Smooth muscle cell (in vitro differentiated cells): ENCODE data around the gene TRIM14. TPM values are rescaled to one million over a fixed set of nuclear protein-coding genes. Genes with fewer than 3 reads are reported as not detected.
"Not testable (repeated sequence)": the region's sequence is repeated elsewhere in the genome, so short reads cannot be mapped to it uniquely, and the experiment has no call there.

Experiments used
- DNase-seq: peaks from one replicate; lab custom pipeline; 2025; ENCODE audit not compliant: unreplicated experiment; lab: John Stamatoyannopoulos, UW
- H2AFZ ChIP-seq: fragments of 200-600 bp; sonication (generic); 2 replicates; pipeline ENCODE4 v1.6.0; 2016; ENCODE audit warnings: antibody characterized with exemption, low read depth, mild to moderate bottlenecking
- H3F3A ChIP-seq: fragments of 200-600 bp; sonication (generic); 2 replicates; pipeline ENCODE4 v1.6.0; 2017; ENCODE audit warnings: antibody characterized with exemption, low read depth
- H3K27ac ChIP-seq: fragments of 200-600 bp; sonication (generic); 2 replicates; pipeline ENCODE4 v1.5.1; 2016; ENCODE audit warnings: low read depth, mild to moderate bottlenecking
- H3K27me3 ChIP-seq: fragments of 200-600 bp; sonication (generic); 2 replicates; pipeline ENCODE4 v1.6.1; 2016; ENCODE audit warnings: low read depth, mild to moderate bottlenecking
- H3K36me3 ChIP-seq: fragments of 200-600 bp; sonication (generic); 2 replicates; pipeline ENCODE4 v1.5.1; 2016; ENCODE audit warnings: low read depth
- H3K4me1 ChIP-seq: fragments of 200-600 bp; sonication (generic); 2 replicates; pipeline ENCODE4 v1.5.1; 2016; ENCODE audit warnings: low read depth
- H3K4me2 ChIP-seq: fragments of 200-600 bp; sonication (generic); 2 replicates; pipeline ENCODE4 v1.6.0; 2016; ENCODE audit warnings: mild to moderate bottlenecking
- H3K4me3 ChIP-seq: fragments of 200-600 bp; sonication (generic); 2 replicates; pipeline ENCODE4 v1.5.1; 2016; ENCODE audit warnings: mild to moderate bottlenecking
- H3K79me2 ChIP-seq: fragments of 200-600 bp; sonication (generic); 2 replicates; pipeline ENCODE4 v1.6.0; 2016; ENCODE audit warnings: low read depth, mild to moderate bottlenecking
- H3K9ac ChIP-seq: fragments of 200-600 bp; sonication (generic); 2 replicates; pipeline ENCODE4 v1.6.0; 2016; ENCODE audit warnings: low read depth
- H3K9me3 ChIP-seq: fragments of 200-600 bp; sonication (generic); replicated peaks from 2 replicates; pipeline ENCODE4 v1.5.1; 2016; ENCODE audit warnings: low read depth
- H4K20me1 ChIP-seq: fragments of 200-600 bp; sonication (generic); 2 replicates; pipeline ENCODE4 v1.6.0; 2016; ENCODE audit warnings: low read depth
- WGBS: methylation state at CpG from one replicate; pipeline ENCODE4 v1.1.7; 2016; ENCODE audit warnings: low lambda C conversion rate; 5-methylcytosine and 5-hydroxymethylcytosine counted together
- polyA plus RNA-seq: library from polyadenylated mRNA; unstranded; fragments of >200 nt; fragmentation: Nextera tagmentation; extraction: Ambion mirVana; gene quantifications from 2 replicates; pipeline ENCODE4 v1.2.1, GENCODE V29; 2016
- total RNA-seq: library from RNA; depleted of rRNA; stranded (reverse); fragments of >200 nt; gene quantifications from 2 replicates; pipeline ENCODE4 v1.2.3, GENCODE V29; 2014
- TF ChIP-seq, protein P1 (sequence below): fragments of 200-600 bp; sonication (generic); IDR thresholded peaks from 2 replicates; pipeline ENCODE4 v1.5.1; 2017; ENCODE audit warnings: borderline replicate concordance, mild to moderate bottlenecking, antibody characterized with exemption; ENCODE audit not compliant: insufficient read depth, poor library complexity, severe bottlenecking

TRIM14 gene
- total and polyA plus RNA-seq, 2 experiments from 2014 or later, result 1.2 to 2.5 TPM

DNA sequence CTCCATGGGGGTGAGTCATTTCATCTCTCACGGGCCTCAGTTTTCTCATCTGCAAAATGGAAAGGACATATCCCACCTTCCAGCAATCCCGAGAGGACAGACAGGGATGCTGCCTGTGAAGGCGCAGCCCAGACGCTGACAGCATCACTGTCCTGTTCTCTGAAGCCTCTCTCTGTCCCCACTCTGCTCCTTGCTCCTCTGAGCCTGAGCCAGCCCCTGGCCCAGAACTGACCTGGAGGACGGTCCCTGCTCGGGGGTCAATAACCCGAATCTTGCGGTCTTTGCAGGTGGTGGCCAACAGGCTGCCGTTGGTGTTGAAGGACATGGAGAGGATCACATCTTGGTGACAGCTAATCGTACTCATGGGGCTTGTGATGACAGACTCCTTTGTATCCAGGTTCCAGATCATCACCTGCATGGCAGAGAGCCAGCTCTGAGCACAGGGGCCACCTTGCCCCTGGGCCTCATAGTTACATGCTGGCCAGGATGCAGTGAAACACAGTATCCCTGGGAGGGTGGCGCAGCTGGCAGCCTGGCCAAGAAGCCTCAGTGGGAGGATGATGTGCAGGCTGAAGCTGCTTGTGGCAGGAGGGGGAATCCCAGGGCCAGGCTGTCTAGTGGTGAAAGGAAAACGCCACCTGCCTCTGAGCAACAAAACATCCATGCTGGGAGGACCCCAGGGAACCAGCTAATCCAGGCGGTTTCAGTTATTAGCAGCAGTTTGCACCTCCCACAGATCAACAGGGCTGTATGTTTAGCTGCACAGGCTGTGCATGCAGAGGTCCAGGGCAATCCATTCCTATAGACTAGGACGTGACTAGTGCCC is 14.0 kb upstream of the TRIM14 start:
- no peak overlapping the region for H2AFZ ChIP-seq
- TF ChIP-seq, protein P1, sequence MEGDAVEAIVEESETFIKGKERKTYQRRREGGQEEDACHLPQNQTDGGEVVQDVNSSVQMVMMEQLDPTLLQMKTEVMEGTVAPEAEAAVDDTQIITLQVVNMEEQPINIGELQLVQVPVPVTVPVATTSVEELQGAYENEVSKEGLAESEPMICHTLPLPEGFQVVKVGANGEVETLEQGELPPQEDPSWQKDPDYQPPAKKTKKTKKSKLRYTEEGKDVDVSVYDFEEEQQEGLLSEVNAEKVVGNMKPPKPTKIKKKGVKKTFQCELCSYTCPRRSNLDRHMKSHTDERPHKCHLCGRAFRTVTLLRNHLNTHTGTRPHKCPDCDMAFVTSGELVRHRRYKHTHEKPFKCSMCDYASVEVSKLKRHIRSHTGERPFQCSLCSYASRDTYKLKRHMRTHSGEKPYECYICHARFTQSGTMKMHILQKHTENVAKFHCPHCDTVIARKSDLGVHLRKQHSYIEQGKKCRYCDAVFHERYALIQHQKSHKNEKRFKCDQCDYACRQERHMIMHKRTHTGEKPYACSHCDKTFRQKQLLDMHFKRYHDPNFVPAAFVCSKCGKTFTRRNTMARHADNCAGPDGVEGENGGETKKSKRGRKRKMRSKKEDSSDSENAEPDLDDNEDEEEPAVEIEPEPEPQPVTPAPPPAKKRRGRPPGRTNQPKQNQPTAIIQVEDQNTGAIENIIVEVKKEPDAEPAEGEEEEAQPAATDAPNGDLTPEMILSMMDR, result no peak
- no peak overlapping the region for H3K4me2 ChIP-seq
- H3K79me2 ChIP-seq, result no peaks in the 10 kb centered on the region
- no peaks in the 10 kb centered on the region for H3K36me3 ChIP-seq
- H3K9me3 ChIP-seq, result no peaks in the 10 kb centered on the region
- H3K9ac ChIP-seq, result no peak overlapping the region
- 92% methylated on average over 14 of the region's 14 CpGs for WGBS
- H3K4me1 ChIP-seq, result no peaks in the 10 kb centered on the region
- H3F3A ChIP-seq, result no peaks in the 10 kb centered on the region
- no peak overlapping the region for H3K4me3 ChIP-seq
- no peak for DNase-seq
- H3K27me3 ChIP-seq, result no peaks in the 10 kb centered on the region
- no peaks in the 10 kb centered on the region for H4K20me1 ChIP-seq
- H3K27ac ChIP-seq, result no peak overlapping the region

DNA sequence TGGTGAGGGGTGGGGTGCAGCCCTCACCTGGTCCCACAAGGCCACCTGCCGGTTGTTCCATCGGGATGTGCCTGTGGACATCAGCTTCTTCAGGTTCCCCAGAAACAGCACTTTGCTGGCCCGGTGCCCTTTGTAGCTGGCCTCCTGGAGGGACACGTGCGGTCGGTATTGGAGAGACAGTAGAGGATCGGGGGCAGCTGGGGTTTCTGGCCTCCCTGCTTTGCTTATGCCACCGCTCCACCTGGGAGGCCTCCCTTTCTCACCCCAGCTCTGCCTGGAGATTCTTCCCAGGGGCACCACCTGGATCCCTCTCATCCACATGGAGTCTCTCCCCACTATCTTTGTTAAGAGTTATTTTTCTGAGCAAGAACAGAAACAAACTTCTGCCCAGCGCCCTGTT is 13.1 kb upstream of the TRIM14 start:
- H3K4me2 ChIP-seq, result no peak overlapping the region

DNA sequence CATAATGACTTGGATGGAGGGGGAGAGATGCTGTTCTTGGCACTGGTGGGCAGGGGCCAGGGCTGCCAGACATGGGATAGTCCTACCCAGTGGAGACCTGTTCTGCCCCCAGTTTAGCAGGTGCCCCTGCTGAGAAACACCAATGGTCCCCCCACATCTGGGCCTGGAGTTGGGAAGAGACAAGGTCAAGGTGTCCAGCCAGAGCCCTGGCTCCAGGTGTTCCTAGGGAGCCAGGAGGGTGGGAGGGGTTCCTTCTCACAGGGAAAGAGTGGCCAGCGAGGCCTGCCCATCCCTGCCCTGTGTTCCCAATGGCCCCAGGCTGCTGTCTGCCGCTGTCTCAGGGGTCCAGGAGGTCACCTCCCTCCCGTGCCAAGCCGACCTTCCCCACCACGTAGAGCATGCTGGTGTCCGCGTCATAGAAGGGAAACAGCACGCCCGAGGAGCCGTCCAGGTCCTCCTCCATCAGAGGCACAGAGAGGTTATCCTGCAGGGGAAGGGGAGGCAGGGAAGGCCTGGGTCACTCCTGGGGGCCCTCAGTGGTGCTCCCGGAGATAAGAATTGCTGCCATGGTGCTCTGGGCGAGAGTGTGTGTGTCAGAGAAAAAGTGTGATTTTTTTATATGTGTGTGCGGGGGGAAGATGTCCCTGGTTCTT is 11.7 kb upstream of the TRIM14 start:
- Histone ChIP-seq H3K9ac (no peak overlapping the region), H3K9me3 (no peaks in the 10 kb centered on the region), H3K4me3 (no peak overlapping the region), H2AFZ (no peak overlapping the region), H3K27ac (no peak overlapping the region), H4K20me1 (no peaks in the 10 kb centered on the region), H3K4me2 (no peak overlapping the region), H3K79me2 (no peaks in the 10 kb centered on the region), H3K4me1 (no peaks in the 10 kb centered on the region), H3K27me3 (no peaks in the 10 kb centered on the region), H3K36me3 (no peaks in the 10 kb centered on the region), H3F3A (no peaks in the 10 kb centered on the region)
- no peak for DNase-seq
- WGBS, result 97% methylated on average over 13 of the region's 13 CpGs
- TF ChIP-seq, protein P1, result no peak

More for the DNA sequence above, 13.1 kb upstream of the TRIM14 start:
- no peak overlapping the region for H3K9ac ChIP-seq
- TF ChIP-seq, protein P1, result no peak
- no peaks in the 10 kb centered on the region for H3K79me2 ChIP-seq
- no peaks in the 10 kb centered on the region for H3F3A ChIP-seq
- H3K9me3 ChIP-seq, result no peaks in the 10 kb centered on the region
- H3K4me3 ChIP-seq, result no peak overlapping the region
- no peaks in the 10 kb centered on the region for H4K20me1 ChIP-seq
- no peak overlapping the region for H2AFZ ChIP-seq
- no peaks in the 10 kb centered on the region for H3K36me3 ChIP-seq
- no peak for DNase-seq
- H3K27ac ChIP-seq, result no peak overlapping the region
- no peaks in the 10 kb centered on the region for H3K27me3 ChIP-seq
- no peaks in the 10 kb centered on the region for H3K4me1 ChIP-seq
- 94% methylated on average over 9 of the region's 9 CpGs for WGBS

DNA sequence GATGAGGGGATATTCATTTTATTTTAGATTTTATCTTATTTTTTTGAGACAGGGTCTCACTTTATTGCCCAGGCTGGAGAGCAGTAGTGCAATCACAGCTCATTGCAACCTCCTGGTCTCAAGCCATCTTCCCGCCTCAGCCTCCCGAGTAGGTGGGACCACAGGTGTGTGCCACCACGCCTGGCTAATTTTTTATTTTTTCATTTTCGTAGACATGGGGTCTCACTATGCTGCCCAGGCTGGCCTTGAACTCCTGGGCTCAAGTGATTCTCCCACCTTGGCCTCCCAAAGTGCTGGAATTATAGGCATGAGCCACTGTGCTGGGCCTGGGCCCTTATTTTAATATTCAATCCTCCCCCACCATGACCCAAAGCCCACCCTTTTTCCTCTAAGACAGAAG is 11.0 kb upstream of the TRIM14 start:
- H3K9ac ChIP-seq, H3K9me3 ChIP-seq, H3K79me2 ChIP-seq, H3K4me2 ChIP-seq, H4K20me1 ChIP-seq, H3K27me3 ChIP-seq, H3K36me3 ChIP-seq, DNase-seq, H3K4me1 ChIP-seq, H3K4me3 ChIP-seq, H3F3A ChIP-seq, H2AFZ ChIP-seq, H3K27ac ChIP-seq: not testable (repeated sequence)
- 94% methylated on average over 4 of the region's 4 CpGs for WGBS
